Stimulated activated CD8-positive, alpha-beta memory T cell treated with anti-CD3 and anti-CD28 coated beads, Interleukin-2, amount 100 ng/mL, for 1 hour (primary cell): ENCODE measurements around the gene RASSF7.
"Not testable (repeated sequence)": the region's sequence is repeated elsewhere in the genome, so short reads cannot be mapped to it uniquely, and the experiment has no call there.

Experiments used
- DNase-seq, 2 donors: peaks; one replicate each; pipeline ENCODE4 v3.0.0-alpha.2; 2020; ENCODE audit warnings: low read depth in 2 of 2

RASSF7 gene

DNA sequence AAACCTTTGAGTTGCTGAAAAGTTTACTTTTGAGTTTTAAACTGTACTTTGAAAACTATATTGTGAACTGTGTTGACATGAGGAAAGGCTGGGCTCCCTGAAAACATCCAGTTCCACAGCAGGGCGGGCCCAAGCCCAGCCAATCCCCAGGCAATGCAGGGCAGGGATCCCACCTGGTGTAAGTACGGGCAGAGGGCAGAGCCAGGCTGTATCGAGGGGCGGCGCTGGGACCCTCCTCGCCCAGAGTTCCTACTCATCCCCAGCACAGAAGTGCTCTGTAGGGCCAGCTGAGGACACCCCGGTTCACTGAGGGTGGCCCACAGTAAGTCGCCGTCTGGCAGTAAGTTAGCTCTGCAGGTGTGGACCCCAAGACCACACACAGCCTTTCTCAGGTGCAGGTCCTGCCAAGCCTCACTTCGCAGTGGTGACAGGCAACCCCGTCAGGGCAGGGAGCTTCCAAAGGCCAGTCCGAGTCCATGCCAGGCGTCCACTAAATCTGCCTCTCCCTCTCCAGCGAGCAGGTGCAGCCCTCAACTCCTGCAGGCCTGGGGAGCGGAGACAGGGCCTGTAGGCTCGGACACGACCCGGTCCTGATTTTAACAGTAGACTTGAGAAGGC, 6.3 kb downstream of the RASSF7 start:
- no peak for DNase-seq

- DNase-seq: no peak
Observed at GRCh38 chr11:567629-568292, 7.0 kb downstream of the RASSF7 start.

GRCh38 chr11:568306-569157, 7.8 kb downstream of the RASSF7 start:
- DNase-seq: peak; percentile 82 to 84

GRCh38 chr11:569158-569885, 8.6 kb downstream of the RASSF7 start:
- no peak for DNase-seq

GRCh38 chr11:571802-572185, 11.0 kb downstream of the RASSF7 start:
- no peak for DNase-seq

DNA sequence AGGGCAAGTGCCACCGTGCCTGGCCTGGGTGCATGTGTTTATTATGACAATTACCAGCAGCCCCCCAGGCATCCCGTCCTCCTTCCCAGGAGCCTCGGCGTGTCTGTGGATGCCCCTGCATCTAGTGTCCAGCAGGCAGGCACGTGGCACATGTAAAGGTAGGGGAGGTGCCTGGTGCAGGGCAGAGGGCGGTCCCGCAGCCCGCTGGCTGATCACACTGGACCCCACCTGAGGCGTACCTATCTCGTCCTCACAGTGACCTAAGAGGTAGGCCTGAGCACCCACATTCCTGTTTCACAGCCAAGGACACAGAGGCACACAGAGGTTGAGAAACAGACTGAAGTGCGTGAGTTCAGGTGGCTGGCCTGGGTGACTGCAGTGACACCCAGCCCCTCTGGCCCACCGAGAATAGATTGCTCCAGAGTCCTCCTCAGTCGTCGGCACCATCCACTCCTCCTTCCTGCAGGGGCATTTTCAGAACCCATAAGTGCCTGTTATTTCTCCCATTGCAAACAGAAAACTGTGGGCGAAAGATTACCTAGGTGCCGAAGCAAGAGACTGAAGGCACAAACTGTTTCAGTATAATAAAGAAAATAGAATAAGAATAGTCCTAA, 12.5 kb downstream of the RASSF7 start:
- no peak for DNase-seq

GRCh38 chr11:574031-574570, 13.3 kb downstream of the RASSF7 start:
- DNase-seq: not testable (repeated sequence)

- DNase-seq: no peak
Observed at GRCh38 chr11:574632-575312, 14.0 kb downstream of the RASSF7 start.

DNA sequence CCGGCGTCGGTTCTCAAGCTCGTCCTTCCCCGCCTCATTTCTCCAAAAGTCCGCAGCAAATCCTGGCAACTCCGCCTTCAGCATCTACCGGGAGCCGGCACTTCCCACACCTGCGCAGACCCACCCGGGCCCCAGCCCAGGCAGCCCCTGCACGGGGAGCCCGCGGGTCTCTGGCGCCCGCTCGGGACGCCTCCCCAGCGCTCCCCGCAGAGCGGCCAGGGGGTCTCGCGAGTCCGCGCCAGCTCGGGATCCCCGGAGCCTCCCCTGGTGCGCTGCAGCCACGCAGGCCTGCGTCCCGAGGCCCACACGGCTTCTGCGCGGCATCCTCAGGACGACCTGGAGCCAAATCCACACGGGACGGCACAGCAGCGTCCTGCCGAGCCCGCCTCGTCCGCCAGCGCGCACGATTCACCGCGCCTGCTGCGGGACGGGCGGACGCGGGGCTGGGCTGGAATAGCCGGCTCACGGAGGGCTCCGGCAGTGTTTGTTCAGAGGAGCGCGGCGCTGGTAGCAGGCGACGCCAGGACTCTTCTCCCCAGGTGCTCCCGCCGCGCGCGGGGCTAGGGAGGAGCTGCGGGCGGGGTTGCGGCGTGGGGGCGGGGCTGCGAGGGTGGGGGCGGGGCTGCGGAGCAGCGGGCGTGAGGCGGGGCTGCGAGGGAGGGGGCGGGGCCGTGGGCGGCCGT, 14.7 kb downstream of the RASSF7 start:
- no peak for DNase-seq

GRCh38 chr11:575996-576768, 15.4 kb downstream of the RASSF7 start, which contains the start of gene PHRF1:
TSS of gene PHRF1 (plus strand) at chr11:576470. CDS start at chr11:581513, 5,043 bp downstream.
- DNase-seq: peak; percentile 87 to 96

- DNase-seq: no peak
Observed at GRCh38 chr11:576811-577610, 16.2 kb downstream of the RASSF7 start.

GRCh38 chr11:577611-577894, 16.8 kb downstream of the RASSF7 start:
- DNase-seq: no peak

DNA sequence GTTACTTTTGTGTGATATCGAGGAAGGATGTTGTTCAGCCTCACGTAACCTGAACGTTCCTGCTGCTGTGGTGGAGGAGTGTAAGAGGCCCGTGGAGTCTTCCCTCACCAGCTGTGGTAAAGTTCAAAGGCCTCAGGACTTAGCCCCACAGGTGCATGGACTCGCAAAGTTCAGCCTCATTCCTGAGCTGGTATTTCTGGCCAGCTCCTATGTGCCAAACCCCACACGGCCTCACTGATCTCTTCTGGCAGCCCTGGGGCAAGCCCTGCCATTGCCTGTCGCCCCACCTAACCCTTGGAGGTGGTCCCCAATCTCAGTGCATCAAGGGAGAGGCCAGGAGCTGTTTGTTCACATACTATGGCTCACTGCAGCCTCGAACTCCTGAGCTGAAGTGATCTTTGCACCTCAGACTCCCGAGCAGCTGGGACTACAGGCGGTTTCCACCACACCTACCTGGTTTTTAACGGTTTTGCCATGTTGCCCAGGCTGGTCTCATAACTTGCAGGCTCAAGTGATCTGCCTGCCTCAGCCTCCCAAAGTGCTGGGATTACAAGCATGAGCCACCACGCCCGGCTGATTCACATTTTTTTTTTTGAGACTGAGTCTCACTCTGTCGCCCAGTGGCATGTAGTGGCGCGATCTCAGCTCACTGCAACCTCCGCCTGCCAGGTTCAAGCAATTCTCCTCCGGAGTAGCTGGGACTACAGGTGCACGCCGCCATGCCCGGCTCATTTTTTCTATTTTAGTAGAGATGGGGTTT, 17.7 kb downstream of the RASSF7 start:
- no peak for DNase-seq

DNA sequence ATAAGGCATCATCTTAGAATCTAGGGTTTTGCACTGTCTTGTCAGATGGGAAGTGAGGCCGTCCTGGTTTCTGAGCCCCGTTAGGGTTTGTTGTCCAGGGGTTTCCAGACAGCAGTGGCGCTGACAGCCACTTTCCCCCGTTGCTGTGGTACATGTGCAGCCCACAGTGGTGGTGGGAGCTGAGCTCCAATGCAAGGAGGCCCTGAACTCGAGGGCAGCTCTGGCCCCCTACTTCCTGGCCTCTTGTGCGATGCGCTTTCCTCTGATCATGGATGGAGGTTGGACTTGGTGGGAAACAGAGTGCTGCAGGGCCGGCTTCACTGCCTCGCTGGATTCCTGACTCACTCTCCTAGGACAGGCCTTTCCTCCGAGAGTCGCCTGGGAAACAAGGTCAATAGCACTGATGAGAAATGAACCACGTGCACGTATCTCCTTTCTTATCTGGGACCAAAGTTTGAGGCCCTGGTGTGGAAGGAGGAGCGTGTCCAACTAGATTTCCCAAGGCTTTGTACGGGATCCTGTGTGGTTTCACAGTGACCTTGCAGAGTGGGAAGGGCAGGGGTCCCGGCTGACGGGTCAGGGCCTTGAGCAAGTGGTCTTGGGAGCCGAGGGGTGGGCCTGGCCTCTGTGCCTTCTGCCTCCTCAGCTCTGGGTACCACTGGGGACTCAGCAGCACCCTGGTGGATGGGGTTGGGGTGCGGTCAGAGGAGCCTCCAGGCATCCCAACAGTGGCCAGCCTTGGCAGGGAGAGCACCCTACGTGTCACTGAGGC, 19.2 kb downstream of the RASSF7 start:
- no peak for DNase-seq

DNA sequence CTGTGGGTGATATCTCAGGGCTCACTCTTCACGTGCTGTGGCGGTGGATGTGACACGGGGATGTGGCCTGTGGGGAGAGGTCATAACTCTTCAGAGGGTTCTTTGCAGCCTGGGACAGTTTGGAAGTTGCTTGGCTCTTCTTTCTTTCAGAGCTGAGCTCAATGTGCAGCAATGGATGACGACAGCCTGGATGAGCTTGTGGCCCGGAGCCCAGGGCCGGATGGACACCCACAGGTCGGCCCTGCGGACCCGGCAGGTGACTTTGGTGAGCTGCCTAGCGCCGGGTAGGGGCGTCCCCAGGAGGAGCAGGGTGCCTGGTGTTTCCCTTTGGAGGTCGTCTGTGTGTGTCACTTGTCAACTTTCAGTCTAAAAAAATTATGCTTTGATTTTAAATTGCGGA, 20.6 kb downstream of the RASSF7 start:
- DNase-seq: no peak

GRCh38 chr11:581752-582151, 21.0 kb downstream of the RASSF7 start:
- DNase-seq: no peak

- no peak for DNase-seq
Observed at GRCh38 chr11:584287-584686, 23.5 kb downstream of the RASSF7 start.
